ENCODE results near the gene NACC2.

GRCh38 chr9:136112541-136112940 is 17.5 kb upstream of the NACC2 start:
- TF ChIP-seq CTCF (IDR thresholded peaks at IDR 0.05 in 4 of 5, conservative IDR thresholded peaks at IDR 0.05 in 1 of 5), result no peak
- TF ChIP-seq POLR2A (IDR thresholded peaks at IDR 0.05), result no peak

Measured in gastrocnemius medialis (tissue), 4 donors.